ACHN (cell line): ENCODE measurements around the gene RPL37A.

Experiments used
- DNase-seq: peaks from one replicate; pipeline ENCODE4 v3.0.0-alpha.2; 2015
- in situ Hi-C: cut with HindIII; loops from 2 replicates; pipeline ENCODE4 v1.10.0; 2017; ENCODE audit warnings: low sequenced_read_pairs, low pct_ligation_motif_present, low pct_unique_long_range_greater_than_20kb

RPL37A gene

DNA sequence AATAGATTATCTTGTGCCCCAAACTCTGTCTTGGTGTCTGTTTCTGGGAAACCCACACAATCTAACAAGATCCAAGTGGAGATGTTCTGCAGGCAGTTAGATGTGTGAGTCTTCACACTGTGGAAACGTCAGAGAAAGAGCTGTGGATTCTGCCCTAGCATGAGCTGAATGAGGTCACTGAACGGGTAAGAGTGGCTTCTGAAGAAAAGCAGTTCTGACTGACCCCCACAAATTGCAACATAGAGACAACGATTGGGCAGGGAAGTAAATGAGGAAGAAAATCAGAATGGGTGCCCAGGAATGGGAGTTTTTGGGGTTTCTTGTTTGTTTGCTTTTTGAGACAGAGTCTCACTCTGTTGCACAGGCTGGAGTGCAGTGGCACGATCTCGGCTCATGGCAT is 12.9 kb upstream of the RPL37A start:
- DNase-seq: no peak
- in situ Hi-C loops: no loop called here

DNA sequence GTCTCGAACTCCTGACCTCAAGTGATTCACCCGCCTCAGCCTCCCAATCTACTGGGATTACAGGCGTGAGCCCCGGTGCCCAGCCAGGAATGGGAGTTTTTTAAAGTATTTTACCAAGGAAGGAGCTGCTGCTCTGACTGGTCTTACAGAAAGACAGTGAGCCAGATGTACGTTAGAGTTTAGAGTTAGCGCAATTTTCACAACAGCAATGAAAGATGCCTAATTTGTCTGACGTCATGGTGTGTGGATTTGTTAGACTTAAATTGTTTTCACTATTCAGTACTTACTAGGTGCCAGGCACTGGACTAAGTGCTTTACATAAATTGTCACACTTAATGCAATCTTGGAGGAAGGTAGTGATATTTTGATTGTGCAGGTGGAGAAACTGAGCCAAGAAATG is 12.4 kb upstream of the RPL37A start:
- no peak for DNase-seq
- in situ Hi-C loops: no loop called here

DNA sequence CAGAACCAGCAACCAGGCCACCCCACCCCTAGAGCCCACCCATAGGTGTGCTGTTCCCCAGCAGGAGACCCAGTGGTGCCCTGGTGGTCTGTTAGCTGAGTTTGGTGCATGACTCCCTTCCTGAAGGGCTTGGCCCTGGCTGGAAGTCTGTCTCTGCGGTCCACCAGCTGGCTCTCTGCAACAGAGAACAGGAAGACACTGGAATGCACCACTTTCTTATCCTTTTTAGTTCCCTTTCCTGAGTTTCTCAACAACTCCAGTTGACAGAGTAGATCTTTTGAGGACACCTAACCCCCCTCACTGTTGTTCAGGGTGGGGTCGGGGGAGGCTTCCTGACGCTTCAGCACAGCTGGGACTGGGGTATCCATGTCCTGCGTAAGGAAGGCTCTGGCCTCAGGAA is 11.9 kb upstream of the RPL37A start:
- in situ Hi-C loops: no loop called here

DNA sequence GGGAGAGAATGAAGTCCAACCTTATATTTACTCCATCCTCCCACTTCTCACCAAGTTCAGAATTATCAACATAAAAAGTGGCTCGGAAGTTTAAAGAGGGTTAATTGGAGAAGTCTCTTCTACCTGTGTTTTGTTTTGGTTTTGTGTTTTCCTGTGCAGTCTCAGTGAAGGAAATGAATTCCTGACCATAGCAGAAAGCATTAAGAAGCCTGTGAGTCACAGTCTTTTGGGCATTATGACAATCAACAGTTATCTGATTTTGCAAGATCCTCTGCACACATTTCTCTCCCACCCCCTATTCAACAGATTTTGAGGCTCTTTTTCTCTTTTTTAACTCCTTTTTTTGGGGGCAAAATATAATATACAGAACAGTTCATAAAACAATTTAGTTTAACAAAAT is 8.6 kb upstream of the RPL37A start:
- in situ Hi-C loops: no loop called here
- no peak for DNase-seq

More for the DNA sequence above, 11.9 kb upstream of the RPL37A start:
- DNase-seq: no peak

DNA sequence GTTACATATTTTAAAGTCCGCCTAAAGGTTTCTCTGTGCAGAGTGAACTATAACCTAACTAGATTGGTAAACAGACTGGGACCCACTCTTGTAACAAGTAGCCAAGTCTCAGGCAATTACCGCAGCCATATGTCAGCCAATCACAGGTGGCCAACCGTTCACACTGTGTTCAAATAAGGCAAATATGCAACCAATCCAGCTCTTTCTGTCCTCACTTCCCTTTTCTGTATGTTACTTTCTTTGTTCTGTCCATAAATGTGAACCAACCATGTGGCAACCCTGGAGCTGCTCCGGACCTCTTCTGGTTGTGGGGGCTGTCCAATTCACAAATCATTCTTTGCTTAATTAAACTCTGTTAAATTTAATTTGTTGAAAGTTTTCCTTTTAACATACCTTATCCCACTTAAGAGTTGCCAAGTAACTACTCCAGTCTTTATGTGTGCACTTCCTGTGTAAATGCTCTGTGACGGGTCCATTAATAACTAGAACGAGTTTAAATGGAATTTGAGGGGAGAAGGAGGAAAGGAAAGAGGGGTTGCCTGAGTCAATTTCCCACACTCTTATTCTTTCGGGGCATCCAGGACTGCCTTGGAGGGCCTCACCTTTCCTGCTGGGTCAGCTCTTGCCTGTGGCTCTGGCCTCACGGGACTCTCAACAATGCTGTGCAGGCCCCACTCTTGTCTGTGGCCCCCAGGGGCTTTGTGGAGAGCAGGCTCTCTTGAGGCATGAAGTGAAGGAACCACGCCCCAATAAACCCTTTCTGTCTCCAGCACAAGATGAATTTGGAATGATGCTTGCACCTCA is 6.6 kb upstream of the RPL37A start:
- no peak for DNase-seq
- in situ Hi-C loops: no loop called here

DNA sequence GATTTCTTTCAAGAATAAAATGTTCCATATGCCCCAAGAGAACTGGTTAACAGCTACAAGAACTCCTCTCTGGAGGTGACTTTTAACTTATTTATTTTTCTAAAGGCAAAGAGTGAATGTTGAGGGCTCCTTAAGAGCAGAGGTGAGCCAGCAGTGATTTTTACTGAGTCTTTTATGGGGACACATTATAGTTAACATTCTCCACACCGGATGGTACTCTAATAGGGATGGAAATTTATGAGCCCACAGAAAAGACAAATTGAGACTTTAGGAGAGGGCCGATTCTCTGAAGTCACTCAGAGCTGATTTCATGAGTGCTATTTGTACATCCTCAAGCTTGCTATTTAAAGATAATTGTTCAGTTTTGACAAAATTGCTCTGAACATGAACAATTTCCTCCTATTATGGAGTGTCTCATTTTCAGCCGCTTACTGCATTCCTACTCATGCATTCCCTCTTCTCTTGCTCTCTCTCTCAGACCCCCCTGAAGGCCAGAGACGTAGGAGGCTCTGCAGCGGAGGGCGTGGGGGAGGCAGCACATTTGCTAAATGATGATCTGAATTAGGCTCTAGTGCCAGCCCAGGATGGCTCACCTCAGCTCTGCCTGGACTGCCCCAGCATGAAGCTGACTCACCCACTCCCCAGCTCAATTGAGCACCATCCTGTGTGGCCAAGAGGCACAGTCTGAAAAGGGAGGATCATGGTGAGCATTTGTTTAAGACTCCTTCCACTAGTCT is 5.9 kb upstream of the RPL37A start:
- in situ Hi-C loops: no loop called here
- peak; percentile 73 for DNase-seq

DNA sequence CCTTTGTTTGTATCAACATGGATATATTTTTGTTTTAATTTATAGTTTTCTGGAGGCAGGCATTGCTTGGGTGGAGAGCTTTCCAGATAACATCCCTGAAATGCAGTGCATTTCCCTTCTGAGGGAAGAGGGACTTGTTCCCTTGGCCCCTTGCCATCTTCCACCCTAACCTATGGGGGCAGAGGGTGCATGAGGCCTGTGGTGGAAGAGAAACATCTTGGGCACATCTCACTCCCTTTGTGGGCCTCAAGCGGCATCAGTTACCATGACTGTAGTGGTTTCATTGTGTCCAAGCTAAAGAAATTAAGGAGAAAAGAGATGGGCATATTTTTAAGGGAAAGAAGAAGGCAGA is 5.3 kb upstream of the RPL37A start:
- in situ Hi-C loops: no loop called here
- DNase-seq: no peak

DNA sequence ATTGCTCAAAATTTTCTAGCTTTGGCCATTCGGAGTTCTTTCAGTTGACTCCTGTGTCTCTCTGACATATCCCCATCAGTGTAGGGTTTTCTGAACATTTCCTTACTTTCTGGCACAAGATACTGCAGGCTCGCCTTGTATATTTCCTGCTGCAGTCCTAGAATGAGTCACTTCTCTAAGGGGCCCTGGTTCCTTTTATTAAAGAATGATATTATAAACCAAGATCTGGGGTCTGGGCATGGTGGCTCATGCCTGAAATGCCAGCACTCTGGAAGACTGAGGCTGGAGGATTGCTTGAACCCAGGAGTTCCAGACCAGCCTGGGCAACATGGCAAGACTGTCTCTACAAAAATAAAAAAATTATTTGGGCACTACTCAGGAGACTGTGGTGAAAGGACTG is 3.0 kb upstream of the RPL37A start:
- in situ Hi-C loops: no loop called here
- DNase-seq: no peak

DNA sequence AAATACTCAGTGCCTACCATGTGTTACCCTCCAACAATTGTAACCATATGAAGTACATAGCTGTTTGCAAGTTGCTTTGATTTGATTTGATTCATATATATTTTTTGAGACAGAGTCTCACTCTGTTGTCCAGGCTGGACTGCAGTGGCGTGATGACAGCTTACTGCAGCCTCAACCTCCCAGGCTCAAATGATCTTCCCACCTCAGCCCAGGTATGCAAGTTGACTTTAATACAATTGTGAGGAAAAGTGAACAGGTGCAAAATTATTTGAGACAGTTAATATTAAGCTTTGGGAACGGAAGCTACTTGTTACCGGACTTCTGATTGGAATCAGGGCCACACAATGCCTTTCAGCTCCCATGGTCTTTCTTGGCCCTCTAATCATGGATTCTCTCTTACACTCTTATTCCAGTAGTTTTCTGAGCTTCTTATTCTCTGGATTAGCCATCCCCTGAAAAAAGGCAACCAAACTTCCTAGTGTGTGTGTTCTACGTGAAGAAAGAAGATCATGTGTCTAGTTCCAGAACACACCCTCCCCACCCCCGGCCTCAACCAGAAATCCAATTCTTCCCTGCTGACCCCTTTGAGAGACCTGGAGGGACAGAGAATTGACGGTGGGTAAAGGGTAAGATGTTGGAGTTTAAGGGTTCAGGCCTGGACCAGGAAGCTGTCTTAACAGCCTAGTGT is 1.1 kb upstream of the RPL37A start:
- DNase-seq: no peak
- in situ Hi-C loops: no loop called here

DNA sequence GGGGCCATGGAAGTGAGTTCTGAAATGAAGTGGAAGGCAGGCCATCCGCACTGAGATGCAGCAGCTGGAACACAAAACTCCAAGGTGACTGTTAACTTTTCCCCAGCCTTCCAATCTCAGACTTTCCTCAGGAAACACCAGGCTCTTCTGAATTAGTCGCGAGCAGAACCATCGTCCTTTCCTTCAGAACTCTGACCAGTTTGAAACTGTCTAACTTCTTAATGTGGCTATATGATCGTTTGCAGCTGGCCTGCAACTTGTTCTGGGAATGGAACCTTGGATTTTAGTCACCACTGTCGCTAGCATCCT is 620 bp upstream of the RPL37A start:
- in situ Hi-C loops: no loop called here
- no peak for DNase-seq

DNA sequence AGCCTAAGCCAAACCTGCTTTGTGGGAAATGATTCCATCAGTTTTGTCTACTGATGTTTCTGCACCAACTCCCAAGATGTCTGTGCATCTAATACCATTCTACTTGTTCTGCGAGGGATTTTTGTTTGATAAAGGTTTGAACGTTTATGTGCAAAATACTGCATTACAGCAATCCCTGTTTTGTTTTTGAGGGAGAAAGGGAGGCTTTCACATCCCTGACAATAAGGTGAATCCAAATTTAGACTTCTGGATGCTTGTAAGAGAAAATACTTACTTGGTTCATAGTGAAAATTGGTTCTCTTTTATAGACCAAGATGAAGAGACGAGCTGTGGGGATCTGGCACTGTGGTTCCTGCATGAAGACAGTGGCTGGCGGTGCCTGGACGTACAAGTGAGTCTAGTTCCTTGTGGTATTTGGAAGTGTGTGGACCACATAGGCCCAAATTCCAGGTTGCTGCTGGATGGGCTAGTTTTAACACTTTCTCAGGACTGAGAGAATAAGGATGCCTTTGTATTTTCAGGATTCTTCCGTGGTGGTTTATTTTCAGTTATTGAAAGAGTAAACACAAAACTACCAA is 1.1 kb downstream of the RPL37A start:
- in situ Hi-C loops: no loop called here

DNA sequence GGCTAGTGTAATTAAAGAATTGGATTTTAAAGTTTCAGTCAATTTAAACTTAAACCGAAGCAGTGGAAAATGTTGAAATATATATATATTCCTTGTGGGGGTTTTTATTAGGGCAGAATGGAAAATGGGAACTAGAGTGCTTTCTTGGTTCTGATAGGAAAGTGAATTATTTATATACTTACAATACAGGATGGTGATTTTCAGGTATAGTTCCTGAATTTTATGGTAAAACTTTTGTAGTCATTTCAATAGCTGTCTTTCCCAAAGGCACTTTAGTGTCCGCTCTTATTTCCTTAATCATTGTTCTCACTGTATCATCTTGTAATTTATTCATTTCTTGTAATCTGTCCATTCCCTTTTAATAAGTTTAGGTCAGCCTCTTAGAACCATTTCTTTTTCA is 1.9 kb downstream of the RPL37A start:
- no peak for DNase-seq
- in situ Hi-C loops: no loop called here

More for the DNA sequence above, 1.1 kb downstream of the RPL37A start:
- no peak for DNase-seq

DNA sequence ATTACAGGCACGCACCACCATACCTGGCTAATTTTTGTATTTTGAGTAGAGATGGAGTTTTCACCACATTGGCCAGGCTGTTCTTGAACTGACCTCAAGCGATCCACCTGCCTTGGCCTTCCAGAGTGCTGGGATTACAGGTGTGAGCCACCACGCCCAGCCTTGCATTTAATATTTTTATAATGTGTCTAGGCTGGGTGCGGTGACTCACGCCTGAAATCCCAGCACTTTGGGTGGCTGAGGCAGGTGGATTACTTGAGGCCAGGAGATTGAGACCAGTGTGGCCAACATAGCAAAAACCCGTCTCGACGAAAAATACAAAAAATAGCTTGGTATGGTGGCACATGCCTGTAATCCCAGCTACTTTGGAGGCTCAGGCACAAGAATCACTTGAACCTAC is 3.2 kb downstream of the RPL37A start:
- DNase-seq: no peak
- in situ Hi-C loops: no loop called here

DNA sequence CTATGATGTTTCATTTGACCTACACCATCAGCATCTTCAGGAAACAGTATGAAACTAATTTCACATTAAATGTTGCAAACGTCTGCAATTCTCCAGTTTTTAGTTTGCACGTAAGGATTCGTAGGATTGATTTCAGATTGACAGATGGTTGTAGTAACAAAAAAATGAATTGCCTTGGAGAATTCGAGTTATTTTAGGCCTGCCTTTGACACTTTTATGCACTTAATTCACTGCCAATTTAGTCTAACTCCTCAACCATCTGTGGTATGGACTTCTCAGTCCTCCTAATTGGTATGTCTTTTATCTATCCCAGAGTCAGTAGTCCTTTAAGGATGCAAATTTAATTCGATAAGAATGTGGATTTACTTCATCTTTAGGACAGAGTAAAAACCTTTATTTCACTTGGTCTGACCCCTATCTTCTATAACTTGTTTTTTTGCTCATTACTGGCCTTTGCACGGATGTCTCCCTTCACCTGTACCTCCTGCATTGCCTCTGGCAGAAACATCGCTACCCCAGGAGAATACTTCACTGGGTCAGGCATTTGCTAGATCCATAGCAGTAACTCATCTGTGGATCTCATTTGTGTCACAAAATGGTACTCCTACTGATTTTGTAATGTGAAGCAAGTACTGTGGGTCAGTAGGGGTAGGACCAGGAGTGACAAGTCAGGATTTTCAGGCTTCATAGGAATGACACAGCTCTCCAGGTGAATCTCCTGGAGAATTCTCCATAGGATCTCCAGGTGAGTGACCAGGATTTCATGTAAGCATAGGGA is 3.9 kb downstream of the RPL37A start:
- no peak for DNase-seq
- in situ Hi-C loops: no loop called here

DNA sequence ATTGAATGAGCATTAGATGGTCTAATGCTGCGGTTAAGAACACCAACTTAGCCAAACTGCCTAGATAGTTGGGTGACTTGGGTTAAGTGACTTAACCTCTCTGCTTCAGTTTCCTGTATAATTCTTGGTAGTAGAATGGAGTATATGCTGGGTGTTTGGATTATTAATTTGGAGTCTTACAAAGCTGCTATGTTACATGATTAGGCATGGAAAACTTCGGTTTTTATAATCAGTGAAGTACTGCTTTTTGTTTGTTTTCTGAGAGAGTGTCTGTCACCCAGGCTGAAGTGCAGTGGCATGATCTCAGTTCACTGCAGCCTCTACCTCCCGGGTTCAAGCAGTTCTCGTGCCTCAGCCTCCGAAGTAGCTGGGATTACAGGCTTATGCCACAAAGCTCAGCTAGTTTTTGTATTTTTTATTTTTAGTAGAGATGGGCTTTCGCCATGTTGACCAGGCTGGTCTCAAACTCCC is 4.5 kb downstream of the RPL37A start:
- no peak for DNase-seq
- in situ Hi-C loops: no loop called here

DNA sequence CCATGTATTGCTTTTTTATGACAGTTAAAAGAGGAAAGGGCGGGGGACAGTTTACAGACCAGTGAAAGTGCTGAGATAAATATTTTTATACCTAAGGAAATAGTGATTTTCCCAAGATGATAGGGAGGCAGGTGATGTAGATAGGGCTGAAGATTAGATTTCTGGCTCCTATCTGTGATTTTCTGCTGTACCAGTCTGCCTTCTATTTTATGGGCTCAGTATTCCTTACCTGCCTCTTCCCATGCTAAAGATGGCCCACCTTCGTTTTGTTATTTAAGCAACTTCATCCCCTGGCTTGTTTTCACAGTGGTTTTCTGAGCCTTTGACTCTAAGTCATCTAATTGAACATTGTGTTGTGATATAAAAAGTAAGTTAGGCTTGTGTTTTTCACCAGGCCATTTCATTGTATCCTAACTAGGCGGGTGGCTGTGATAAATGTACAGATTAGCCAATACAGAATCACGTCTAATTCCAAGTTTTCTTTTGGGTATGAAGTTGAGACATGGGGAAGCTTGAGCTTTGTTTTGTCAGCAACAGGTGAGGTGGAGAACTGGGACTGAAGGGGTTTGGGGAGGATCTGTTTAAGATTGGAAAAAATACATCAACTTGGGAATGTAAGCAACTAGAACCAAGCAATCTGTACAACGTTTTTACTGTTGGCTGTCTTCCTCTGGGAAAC is 5.2 kb downstream of the RPL37A start:
- in situ Hi-C loops: no loop called here
- no peak for DNase-seq

DNA sequence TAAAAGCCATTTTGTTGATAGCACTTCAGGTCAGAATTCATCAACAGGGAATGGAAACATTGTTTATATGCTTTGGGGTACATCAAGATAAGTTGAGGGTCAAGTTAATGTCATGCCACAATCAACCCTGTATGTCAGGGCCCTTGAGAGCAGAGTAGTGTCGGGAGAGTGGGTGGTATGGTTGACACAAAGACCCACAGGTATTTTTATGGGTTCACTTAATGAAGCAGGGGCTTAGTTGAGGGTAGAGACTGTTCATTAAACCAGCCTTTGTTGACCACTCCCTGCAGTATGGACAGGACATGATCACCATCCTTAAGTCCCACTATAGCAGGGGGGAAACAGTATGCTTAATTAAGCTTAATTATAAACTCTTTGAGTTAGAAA is 5.7 kb downstream of the RPL37A start:
- no peak for DNase-seq
- in situ Hi-C loops: no loop called here
